Measurements from ENCODE around the gene SMG5. TPM values are rescaled to one million over a fixed set of nuclear protein-coding genes. Genes with fewer than 3 reads are reported as not detected.

Gene SMG5
- total and polyA plus RNA-seq, 2 donors (not counting 1 experiment from before 2014, with no cell fraction given): 53.5 to 77.0 TPM

GRCh38 chr1:156246781-156247459 is 35.7 kb downstream of the SMG5 start:
- Histone ChIP-seq H3K36me3 (replicated peaks in 1 of 2; ENCODE audit: control extremely low read depth in 1 of 2, control insufficient read depth in 1 of 2, extremely low read depth in 1 of 2, insufficient read depth in 2 of 2, low read length in 1 of 2) (peaks cover 0 to 19% of the 10 kb centered on the region in 2 experiments), H3K4me2 (replicated peaks; ENCODE audit: low read depth, low read length, poor library complexity, severe bottlenecking) (no peak overlapping the region), H3K4me3 (ENCODE audit: control extremely low read depth in 1 of 5, extremely low read depth in 1 of 5, insufficient read depth in 1 of 5, low read depth in 2 of 5, low read length in 4 of 5) (no peak overlapping the region), H3K9me3 (ENCODE audit: control extremely low read depth in 1 of 3, control insufficient read depth in 2 of 3, insufficient read depth in 1 of 3, low read length in 2 of 3) (peaks cover 0 to 3% (median 0%) of the 10 kb centered on the region in 3 donors), H4K20me1 (ENCODE audit: control insufficient read depth, insufficient read depth, low read length, poor library complexity, severe bottlenecking) (no peaks in the 10 kb centered on the region), H3K4me1 (ENCODE audit: control insufficient read depth in 2 of 2, insufficient read depth in 2 of 2, low read length in 2 of 2) (peaks cover 14 to 15% of the 10 kb centered on the region in 2 donors), H3K27ac (ENCODE audit: low read length in 2 of 2) (no peak overlapping the region), H3K27me3 (replicated peaks in 1 of 4; ENCODE audit: control extremely low read depth in 1 of 4, control insufficient read depth in 3 of 4, insufficient read depth in 4 of 4, low read length in 3 of 4) (peaks cover 0 to 12% (median 0%) of the 10 kb centered on the region in 4 experiments), H3K79me2 (ENCODE audit: control insufficient read depth, insufficient read depth, low read length) (no peaks in the 10 kb centered on the region), H2AFZ (ENCODE audit: insufficient read depth, low read depth, low read length, poor library complexity, severe bottlenecking) (no peak overlapping the region), H3K9ac (ENCODE audit: low read length) (no peak overlapping the region)
- Mint-ChIP-seq H3K9me3 (ENCODE audit: insufficient read depth) (no peaks in the 10 kb centered on the region), H3K27me3 (peaks cover 7% of the 10 kb centered on the region), H3K4me3 (no peak overlapping the region), H3K4me1 (peaks cover 18% of the 10 kb centered on the region), H3K27ac (no peak overlapping the region)
- no peak for DNase-seq
- intact Hi-C loops (cut with micrococcal nuclease): no loop called here
- TF ChIP-seq CTCF (IDR thresholded peaks at IDR 0.05) (no peak), EZH2 (IDR thresholded peaks at IDR 0.05; ENCODE audit: borderline replicate concordance, insufficient read depth, low read depth, low read length, poor library complexity, severe bottlenecking) (no peak)
- ATAC-seq (ENCODE audit: low read depth): no peak
- WGBS (ENCODE audit: insufficient coverage): 90% methylated on average over 15 of the region's 16 CpGs
- POLR2A ChIA-PET: no interaction called here
- CTCF ChIA-PET: interaction anchor here (1.4 to 2.1 kb wide), 3 partner anchors 21 to 101 kb away, joined by 3 to 10 read pairs (median 5); no protein-coding TSS in a partner anchor

DNA sequence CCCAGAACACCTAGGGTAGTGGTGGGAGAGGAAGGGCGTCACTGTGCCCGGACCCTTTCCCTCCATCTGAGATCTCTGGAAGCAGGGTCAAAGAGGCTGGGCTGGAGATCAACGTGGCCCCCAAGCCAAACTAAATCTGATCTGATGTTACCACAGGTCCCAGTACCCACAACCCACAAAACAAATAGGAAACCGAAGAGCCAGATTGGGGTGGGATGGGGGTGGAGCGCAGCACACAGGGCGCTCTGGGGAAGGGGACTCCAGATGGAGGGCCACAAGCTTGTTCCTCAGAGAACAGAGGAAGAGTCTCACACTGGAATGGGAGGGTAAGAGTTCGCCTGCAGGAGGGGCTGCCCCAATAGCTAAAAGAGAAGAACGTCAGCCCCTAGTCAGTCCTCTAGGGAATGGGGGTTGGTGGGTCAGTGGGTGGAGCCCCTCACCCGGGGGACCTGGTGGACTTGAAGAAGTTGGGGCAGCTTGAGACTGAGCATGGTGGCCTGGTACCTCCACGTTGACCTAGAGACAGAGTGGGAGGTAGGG is 36.3 kb downstream of the SMG5 start:
- Histone ChIP-seq H2AFZ (ENCODE audit: insufficient read depth, low read depth, low read length, poor library complexity, severe bottlenecking) (peak overlapping the region; percentile 75), H4K20me1 (ENCODE audit: control insufficient read depth, insufficient read depth, low read length, poor library complexity, severe bottlenecking) (no peaks in the 10 kb centered on the region), H3K9ac (ENCODE audit: low read length) (peak overlapping the region; percentile 69), H3K27me3 (replicated peaks in 1 of 4; ENCODE audit: control extremely low read depth in 1 of 4, control insufficient read depth in 3 of 4, insufficient read depth in 4 of 4, low read length in 3 of 4) (peaks cover 0 to 12% (median 0%) of the 10 kb centered on the region in 4 experiments), H3K4me2 (replicated peaks; ENCODE audit: low read depth, low read length, poor library complexity, severe bottlenecking) (peak overlapping the region; percentile 93), H3K27ac (ENCODE audit: low read length in 2 of 2) (no peak overlapping the region), H3K4me1 (ENCODE audit: control insufficient read depth in 2 of 2, insufficient read depth in 2 of 2, low read length in 2 of 2) (peaks cover 14 to 15% of the 10 kb centered on the region in 2 donors), H3K36me3 (replicated peaks in 1 of 2; ENCODE audit: control extremely low read depth in 1 of 2, control insufficient read depth in 1 of 2, extremely low read depth in 1 of 2, insufficient read depth in 2 of 2, low read length in 1 of 2) (peaks cover 0 to 13% of the 10 kb centered on the region in 2 experiments), H3K79me2 (ENCODE audit: control insufficient read depth, insufficient read depth, low read length) (no peaks in the 10 kb centered on the region), H3K9me3 (ENCODE audit: control extremely low read depth in 1 of 3, control insufficient read depth in 2 of 3, insufficient read depth in 1 of 3, low read length in 2 of 3) (peaks cover 0 to 3% (median 0%) of the 10 kb centered on the region in 3 donors), H3K4me3 (ENCODE audit: control extremely low read depth in 1 of 5, extremely low read depth in 1 of 5, insufficient read depth in 1 of 5, low read depth in 2 of 5, low read length in 4 of 5) (peak overlapping the region in 3 of 5 experiments; percentile 44 to 60 (median 50))
- H3K9me3 Mint-ChIP-seq (ENCODE audit: insufficient read depth): no peaks in the 10 kb centered on the region
- intact Hi-C loops (cut with micrococcal nuclease): no loop called here
- CTCF ChIA-PET: interaction anchor here (1.5 to 2.1 kb wide), 2 partner anchors 21 to 73 kb away, joined by 5 to 10 read pairs; no protein-coding TSS in a partner anchor
- peaks cover 18% of the 10 kb centered on the region for H3K4me1 Mint-ChIP-seq
- POLR2A ChIA-PET: no interaction called here
- H3K27me3 Mint-ChIP-seq: peaks cover 7% of the 10 kb centered on the region
- ATAC-seq (ENCODE audit: low read depth) (no peak), DNase-seq (peak; percentile 33)
- 33% methylated on average over 6 of the region's 10 CpGs for WGBS (ENCODE audit: insufficient coverage)
- no peak overlapping the region for H3K27ac Mint-ChIP-seq
- TF ChIP-seq EZH2 (IDR thresholded peaks at IDR 0.05; ENCODE audit: borderline replicate concordance, insufficient read depth, low read depth, low read length, poor library complexity, severe bottlenecking) (no peak), CTCF (IDR thresholded peaks at IDR 0.05) (no peak)
- H3K4me3 Mint-ChIP-seq: peak overlapping the region; percentile 66

Measured in B cell (primary cell).